IPS DF 4.7 (cell line): ENCODE measurements around the gene POU2F1.
A peak's percentile ranks its signal among the peaks of the same experiment; 100 is the strongest.
"Not testable (repeated sequence)": the region's sequence is repeated elsewhere in the genome, so short reads cannot be mapped to it uniquely, and the experiment has no call there.

Experiments
- DNase-seq: peaks from one replicate; pipeline ENCODE4 v3.0.0-alpha.2; 2013; ENCODE audit warnings: low spot score; ENCODE audit errors: extremely low read depth

POU2F1 gene

GRCh38 chr1:167205306-167206050 lies 15.2 kb upstream of the POU2F1 start:
- not testable (repeated sequence) for DNase-seq

DNA sequence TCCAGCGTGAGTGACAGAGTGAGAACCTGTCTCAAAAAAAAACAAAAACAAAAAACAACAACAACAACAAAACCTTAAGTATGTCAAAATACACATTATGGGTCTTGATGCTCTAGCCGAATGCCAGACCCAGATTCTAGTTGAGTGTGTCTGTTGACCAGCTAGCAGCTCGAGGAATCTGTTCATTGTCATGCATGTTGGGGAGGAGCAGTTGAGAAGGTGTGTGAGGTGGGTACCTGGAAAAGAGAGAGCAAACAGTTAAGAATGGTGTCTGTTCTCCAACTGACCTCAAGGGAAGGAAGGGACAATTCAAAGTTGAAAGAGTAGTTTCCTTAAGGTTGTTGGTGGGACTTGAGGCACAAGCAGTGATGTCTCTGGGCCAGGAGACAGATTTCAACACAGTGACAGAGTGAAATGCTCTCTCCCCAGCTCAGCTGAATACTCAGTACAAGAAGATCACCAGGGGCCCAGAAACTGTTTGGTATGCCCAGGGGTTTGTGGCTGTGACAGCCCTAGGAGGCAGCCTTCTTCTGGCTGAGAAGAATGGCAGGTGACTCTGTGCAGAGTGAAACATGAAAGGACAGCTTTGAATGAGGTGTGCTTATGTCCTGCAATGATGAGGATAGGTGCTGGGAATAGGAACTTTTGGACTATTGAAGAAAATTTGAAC lies 14.4 kb upstream of the POU2F1 start:
- no peak for DNase-seq

- DNase-seq = no peak
These were observed 12.6 kb upstream of the POU2F1 start for GRCh38 chr1:167207940-167208623.

DNA sequence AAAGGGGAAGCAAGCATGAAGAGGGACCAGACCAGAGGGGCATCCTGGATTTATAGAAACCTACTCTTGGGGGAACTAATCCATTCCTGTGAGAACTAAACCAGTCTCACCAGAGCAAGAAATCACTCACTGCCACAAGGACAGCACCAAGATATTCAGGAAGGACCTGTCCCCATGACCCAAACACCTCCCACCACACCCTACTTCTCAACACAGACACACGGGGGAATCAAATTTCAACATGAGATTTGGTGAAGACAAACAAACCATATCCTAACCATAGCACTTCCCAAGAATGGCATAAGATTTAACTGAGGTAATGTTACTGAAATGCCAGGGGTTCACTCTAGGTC lies 12.1 kb upstream of the POU2F1 start:
- no peak for DNase-seq

- DNase-seq = no peak
These were observed 11.6 kb upstream of the POU2F1 start for GRCh38 chr1:167209044-167209443.

DNA sequence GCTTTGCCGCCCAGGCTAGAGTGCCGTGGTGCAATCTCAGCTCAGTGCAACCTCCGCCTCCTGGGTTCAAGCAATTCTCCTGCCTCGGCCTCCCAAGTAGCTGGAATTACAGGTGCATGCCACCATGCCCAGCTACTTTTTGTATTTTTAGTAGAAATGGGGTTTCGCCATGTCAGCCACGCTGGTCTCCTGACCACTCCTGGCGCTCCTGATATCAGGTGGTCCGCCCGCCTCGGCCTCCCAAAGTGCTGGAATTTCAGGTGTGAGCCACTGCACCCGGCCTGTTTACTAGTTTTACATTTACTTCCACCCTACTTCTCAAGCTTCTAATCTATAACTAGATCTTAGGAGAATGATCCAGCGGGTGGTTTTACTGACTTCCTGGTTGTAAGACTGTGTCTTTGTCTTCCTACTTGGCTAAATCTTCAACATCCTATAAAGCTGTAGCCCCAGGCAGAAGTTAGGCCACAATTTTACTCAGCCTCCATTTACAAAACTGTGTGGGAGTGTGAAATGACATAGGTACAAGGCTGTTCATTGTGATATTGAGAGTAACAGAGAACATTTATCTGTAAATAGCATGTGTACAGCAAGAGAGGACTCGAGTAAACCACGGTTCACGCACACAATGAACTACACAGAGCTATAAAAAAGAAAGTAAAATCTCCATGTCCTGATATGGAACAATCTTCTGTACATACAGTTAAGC lies 9.6 kb upstream of the POU2F1 start:
- DNase-seq = no peak

GRCh38 chr1:167212025-167212424 lies 8.7 kb upstream of the POU2F1 start:
- DNase-seq = no peak

GRCh38 chr1:167216809-167217208 lies 3.9 kb upstream of the POU2F1 start:
- no peak for DNase-seq

DNA sequence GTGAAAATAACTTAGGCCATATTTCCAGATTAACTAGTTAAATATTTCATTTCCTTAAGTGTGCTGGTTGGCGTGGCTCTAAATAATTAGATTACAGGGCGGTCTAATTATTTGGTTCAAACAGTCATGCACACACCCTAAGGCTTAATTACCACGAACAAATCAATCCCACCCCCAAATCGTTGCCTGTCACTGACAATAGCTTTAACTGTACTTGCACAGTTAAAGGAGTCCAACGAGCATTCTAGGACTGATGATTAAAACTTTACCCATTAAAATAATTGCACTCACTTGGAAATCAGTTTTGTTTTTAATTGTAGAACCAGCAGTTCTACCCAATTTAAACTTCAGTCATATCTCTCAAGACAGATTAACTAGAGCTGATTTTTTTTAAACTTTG lies 1.5 kb upstream of the POU2F1 start:
- no peak for DNase-seq

DNA sequence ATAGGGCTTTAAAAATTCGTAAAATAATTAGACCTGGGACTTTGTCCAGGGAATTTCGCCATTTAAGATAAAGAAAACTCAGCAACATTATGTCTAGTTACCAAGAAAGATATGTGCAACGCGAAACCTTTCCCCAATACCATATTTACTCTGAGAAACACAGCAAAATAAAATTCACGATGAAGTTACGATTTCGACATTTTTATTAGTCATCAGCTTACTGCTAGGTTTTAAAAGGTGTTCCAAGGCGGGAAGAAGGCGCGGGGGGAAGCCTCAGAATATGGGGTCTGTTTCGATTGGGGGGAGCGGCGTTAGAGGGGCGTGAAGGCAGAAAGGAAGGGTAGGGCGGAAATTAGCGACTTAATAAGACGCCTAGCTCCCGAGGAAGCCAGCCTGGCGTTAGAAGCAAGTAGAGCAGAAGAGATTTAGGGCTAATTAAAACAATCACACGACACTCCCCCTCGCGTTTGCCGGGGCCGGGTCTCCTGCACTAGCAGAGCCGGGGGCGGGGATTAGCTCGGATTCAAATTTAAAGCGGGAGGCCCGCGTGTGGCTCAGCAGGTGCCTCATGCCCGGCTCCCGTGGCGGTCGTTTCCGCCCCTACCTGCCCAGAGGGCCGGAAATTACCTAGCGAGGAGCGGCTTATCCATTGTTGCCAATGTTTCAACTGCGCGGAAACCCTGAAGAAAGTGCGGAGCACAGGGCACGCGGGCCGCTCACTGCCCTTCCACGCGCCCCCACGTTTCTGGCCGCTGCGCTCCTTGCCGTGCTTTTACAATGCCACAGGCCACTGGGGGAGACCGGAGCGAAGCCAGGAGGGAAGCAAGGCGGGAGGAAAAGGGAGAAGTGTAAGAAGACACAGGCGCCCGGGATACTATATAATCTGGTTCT lies 795 bp upstream of the POU2F1 start:
- peak; percentile 82 for DNase-seq

- no peak for DNase-seq
These were observed 546 bp downstream of the POU2F1 start for GRCh38 chr1:167221126-167221737.

DNA sequence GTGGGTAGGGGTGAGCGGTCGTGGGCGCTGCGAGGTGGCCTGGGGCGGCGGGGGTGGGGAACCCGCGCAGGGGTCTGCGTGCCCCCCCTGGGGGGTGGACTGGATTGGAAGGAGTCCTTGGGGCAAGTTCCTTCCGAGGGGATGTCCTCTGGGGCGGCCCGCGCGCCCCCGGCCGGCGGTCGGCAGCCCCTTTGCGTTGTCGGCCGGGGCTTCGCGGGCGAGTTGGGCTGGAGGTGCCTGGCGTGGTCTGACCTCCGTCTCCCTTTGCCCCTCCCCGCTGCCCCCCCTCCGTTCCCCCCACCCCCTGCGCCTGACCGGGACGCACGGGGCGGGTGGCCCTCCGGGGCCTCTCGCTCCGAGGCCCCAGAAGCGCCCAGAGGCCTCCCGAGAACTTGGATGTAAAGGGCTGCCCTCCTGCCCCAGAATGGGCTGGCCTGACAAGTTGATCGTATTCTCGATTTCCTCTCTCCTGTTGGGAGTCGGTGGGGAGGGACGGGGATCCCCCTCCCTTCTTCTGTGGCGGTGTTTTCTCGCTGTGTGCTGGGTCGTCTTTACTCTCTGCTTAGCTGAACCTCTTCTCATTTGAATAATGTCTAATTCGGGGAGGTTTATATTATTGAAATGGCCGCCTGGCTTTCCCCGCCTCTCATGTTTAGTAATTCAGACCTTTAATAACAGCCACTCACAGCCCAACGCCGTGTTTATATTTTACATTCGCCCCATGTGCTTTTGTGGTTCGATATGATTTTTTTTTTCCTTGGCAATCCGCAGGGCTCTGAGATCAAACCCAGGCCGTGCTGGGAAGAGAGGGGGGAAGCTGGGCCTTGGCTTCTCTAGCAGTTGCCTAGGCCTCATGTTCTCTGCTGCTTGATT lies 1.3 kb downstream of the POU2F1 start:
- DNase-seq = no peak

DNA sequence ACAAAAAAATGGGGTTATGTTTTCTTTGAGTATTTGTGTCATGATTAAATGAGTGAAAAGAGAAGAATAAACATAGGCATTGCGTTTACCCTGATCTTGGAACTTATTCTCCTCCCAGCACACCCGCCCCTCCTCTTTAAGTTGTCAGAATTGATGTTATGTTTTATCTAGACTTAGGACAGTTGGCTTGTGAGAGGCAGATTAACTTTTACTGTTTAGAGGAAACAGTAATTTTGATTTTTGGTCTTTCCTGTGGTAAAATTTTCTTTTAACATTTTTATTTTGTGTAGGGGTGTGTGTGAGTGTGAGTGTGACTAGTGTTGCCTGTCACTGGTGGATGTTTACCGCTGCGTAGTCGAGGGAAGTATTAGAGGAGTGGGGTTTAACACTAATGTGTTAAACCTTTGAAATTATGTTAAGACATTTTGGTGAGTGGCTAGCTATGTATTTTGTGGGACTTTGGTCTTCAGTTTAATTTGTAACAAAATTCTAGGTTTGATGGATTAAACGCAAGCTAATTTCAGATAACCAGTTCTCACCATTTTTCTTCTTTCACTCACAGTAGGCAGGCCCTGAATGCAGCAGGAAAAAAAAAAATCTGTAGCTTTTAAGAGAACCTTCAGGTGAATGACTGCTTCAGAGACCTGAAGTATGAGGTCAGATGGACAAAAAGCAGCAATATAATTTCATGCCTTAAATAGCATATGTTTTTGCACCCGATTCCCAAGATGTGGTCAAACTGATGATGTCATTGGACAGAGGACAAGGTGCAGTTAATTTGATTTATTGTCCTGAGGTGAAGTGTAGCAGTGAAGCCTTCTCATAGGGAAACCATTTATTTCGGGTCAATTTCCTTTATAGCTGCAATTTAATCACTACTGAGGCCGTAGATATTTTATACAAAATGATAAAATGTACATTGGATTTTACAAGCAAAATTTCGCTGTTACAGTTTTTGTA lies 2.7 kb downstream of the POU2F1 start:
- DNase-seq = no peak

DNA sequence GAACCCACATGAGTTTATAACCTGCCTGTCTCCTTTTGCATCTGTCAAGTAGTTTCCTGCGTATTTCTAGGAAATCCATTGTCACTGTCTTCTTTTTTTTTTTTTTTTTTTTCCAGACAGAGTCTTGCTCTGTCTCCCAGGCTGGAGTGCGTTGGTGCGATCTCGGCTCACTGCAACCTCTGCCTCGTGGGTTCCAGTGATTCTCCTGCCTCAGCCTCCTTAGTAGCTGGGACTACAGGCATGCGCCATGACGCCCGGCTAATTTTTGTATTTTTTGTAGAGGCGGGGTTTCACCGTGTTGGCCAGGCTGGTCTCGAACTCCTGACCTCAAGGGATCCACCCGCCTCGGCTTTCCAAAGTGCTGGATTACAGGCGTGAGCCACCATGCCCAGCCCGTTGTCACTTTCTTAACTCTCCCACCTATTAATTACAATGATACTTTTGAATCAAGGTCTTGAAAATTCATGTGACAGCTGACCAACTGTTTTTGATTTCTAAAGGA lies 4.1 kb downstream of the POU2F1 start:
- DNase-seq = not testable (repeated sequence)

DNA sequence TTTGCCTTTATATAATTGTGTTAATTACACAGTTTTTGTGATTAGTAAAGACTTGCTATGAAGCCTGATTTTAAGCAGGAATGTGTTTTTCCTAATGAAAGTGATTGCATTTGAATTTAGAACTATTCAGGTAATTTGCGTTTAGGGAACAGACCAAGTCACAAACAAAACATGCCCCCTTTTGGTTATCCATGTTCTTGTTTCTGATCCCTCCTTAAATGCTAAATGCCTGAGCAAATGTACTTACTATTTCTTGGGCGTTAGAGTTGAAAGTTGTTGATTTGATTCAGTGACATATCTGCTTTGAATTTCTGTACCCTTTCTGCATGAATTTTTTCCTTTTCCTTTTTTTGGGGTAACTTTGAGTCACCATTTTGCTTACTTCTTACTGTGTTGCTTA lies 5.2 kb downstream of the POU2F1 start:
- no peak for DNase-seq

GRCh38 chr1:167227934-167228378 lies 7.3 kb downstream of the POU2F1 start:
- no peak for DNase-seq

DNA sequence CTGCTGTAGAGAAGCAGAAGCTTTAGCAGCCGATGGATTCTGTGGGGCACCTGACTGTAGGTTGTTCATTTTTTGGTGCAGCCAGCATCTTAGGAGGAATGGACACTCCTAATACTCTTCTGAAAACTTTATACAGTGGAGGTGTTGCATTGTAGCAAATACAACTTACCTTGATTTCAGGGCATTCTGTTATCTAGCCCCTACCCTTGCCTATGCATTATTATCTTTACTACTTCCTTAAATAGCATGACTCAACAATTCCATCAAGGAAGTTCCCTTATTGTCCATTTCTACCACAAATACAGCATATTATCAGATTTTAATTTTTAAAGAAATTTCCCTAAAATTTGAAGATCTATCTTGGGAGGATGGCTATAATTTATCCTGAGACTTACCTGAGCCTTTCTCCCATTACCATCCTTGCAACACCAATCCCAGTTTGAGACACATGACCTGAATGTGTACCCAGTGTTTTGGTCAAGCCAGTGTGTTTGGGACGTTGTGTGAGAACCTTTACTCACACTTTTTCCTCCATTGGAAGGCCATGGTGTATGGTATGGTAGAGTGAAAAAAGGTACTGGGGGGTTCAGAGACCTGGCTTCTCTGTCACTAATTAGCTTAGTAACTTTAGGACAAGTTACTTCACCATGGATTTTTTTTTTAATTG lies 9.2 kb downstream of the POU2F1 start:
- DNase-seq = no peak

DNA sequence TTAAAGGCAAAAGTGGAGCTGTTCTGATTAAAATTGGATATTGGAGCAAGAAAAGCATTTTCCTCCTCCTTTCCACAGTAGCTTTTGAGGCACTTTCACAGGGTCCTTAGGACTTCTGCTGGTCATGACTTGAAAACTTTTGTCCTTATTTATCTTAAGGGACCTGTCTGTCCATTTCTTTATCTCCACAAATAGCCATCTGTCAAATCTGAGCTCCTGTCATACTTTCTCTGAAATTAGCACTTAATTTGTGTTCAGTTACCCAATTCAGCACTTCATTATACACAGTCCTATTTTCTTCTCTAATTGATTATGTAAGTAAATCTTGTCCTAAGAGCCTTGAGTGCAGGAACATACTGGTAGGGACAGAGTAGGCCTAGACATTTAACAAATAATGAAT lies 9.8 kb downstream of the POU2F1 start:
- no peak for DNase-seq
